A549 (cell line): ENCODE data around the gene MAPK4. TPM values are rescaled to one million over a fixed set of nuclear protein-coding genes. Genes with fewer than 3 reads are reported as not detected.
"Not testable (repeated sequence)": the region's sequence is repeated elsewhere in the genome, so short reads cannot be mapped to it uniquely, and the experiment has no call there.

ENCODE experiments used
- ATAC-seq, 2 experiments: fragments of 200-7000 bp in 1 of 2; fragments of >200 bp in 1 of 2; cut with Nextera tagmentation in 1 of 2; cut with Tn5 transposase in 1 of 2; 3 replicates each; pipeline versions ENCODE4 v1.8.0 to v1.9.1; 2018 to 2020; ENCODE audit warnings: mild to moderate bottlenecking in 1 of 2, moderate library complexity in 1 of 2
- CTCF ChIA-PET: fragments of 300-600 bp; sonication (Branson Sonifier 250); formaldehyde crosslinking; extraction: SDS; loops from one replicate; lab custom pipeline; 2021; ENCODE audit warnings: antibody characterized with exemption, inconsistent platforms; lab: Yijun Ruan, JAX
- POLR2A ChIA-PET: fragments of 350-600 bp; formaldehyde crosslinking; extraction: SDS; loops from one replicate; lab custom pipeline; 2021; ENCODE audit warnings: antibody characterized with exemption, inconsistent platforms; lab: Yijun Ruan, JAX
- DNase-seq, 2 experiments: peaks; one replicate each; pipeline versions ENCODE4 v3.0.0 to v3.0.0-alpha.2; 2011 to 2016; ENCODE audit warnings: low read depth in 1 of 2, low spot score in 1 of 2
- FAIRE-seq: peaks from 2 replicates; lab custom pipeline; 2011; peaks lifted over from hg19 to GRCh38; lab: Jason Lieb, UNC
- H3K27ac ChIP-seq, 2 experiments: fragments of >200 bp; sonication (Bioruptor Twin); formaldehyde crosslinking; 3 replicates each; pipeline ENCODE4 v1.5.1; 2016 to 2017
- H3K4me1 ChIP-seq: fragments of >200 bp; sonication (Bioruptor Twin); formaldehyde crosslinking; 3 replicates; pipeline ENCODE4 v1.6.1; 2016
- H3K4me2 ChIP-seq: fragments of >200 bp; sonication (Bioruptor Twin); formaldehyde crosslinking; 3 replicates; pipeline ENCODE4 v1.6.1; 2016
- H3K4me3 ChIP-seq: fragments of >200 bp; sonication (Bioruptor Twin); formaldehyde crosslinking; 3 replicates; pipeline ENCODE4 v1.5.1; 2016
- H3K9me3 ChIP-seq: fragments of >200 bp; sonication (Bioruptor Twin); formaldehyde crosslinking; 3 replicates; pipeline ENCODE4 v1.6.1; 2016
- CBX8 ChIP-seq: fragments of 200-600 bp; sonication (generic); IDR thresholded peaks from 2 replicates; pipeline ENCODE4 v1.6.1; 2016
- CEBPB ChIP-seq, 2 experiments: fragments of >200 bp in 1 of 2; sonication (Bioruptor Twin) in 1 of 2; formaldehyde crosslinking in 1 of 2; IDR thresholded peaks; 2 replicates each; pipeline ENCODE4 v1.6.1; 2012 to 2016
- EHF ChIP-seq: fragments of 250-450 bp; sonication (Bioruptor Pico); IDR thresholded peaks from 2 replicates; pipeline ENCODE4 v1.5.0; 2020; ENCODE audit warnings: mild to moderate bottlenecking
- FOSL2 ChIP-seq, 2 experiments: fragments of 450-650 bp in 1 of 2; fragments of >200 bp in 1 of 2; sonication (Bioruptor Twin) in 1 of 2; formaldehyde crosslinking; IDR thresholded peaks; 2 replicates each; pipeline versions ENCODE4 v1.5.0 to v1.6.1; 2016 to 2020; ENCODE audit warnings: mild to moderate bottlenecking in 1 of 2, moderate library complexity in 1 of 2
- FOXS1 ChIP-seq: fragments of 250-450 bp; sonication (Bioruptor Pico); IDR thresholded peaks from 2 replicates; pipeline ENCODE4 v1.5.0; 2020; ENCODE audit warnings: mild to moderate bottlenecking, moderate library complexity
- GATA3 ChIP-seq: IDR thresholded peaks from 2 replicates; pipeline ENCODE4 v1.6.1; 2012; ENCODE audit warnings: borderline replicate concordance
- HDAC2 ChIP-seq: fragments of 200-600 bp; sonication (generic); IDR thresholded peaks from 2 replicates; pipeline ENCODE4 v1.6.1; 2016
- HEYL ChIP-seq: fragments of 250-450 bp; sonication (Bioruptor Pico); IDR thresholded peaks from 2 replicates; pipeline ENCODE4 v1.8.0; 2021; ENCODE audit warnings: mild to moderate bottlenecking, moderate library complexity
- HOXA7 ChIP-seq: fragments of 250-450 bp; sonication (Bioruptor Pico); IDR thresholded peaks from 2 replicates; pipeline ENCODE4 v1.5.0; 2020; ENCODE audit warnings: mild to moderate bottlenecking, moderate library complexity
- NFE2L2 ChIP-seq: fragments of 150-350 bp; conservative IDR thresholded peaks from 2 replicates; pipeline ENCODE4 v1.6.1; 2014; ENCODE audit warnings: low read length
- POLR2AphosphoS2 ChIP-seq: conservative IDR thresholded peaks from 2 replicates; pipeline ENCODE4 v1.6.1; 2012; ENCODE audit warnings: low read length, improper control_type of control experiment, inconsistent platforms
- RAD21 ChIP-seq, 2 experiments: fragments of >200 bp in 1 of 2; sonication (Bioruptor Twin) in 1 of 2; formaldehyde crosslinking in 1 of 2; IDR thresholded peaks in 1 of 2; conservative IDR thresholded peaks in 1 of 2; 2 replicates in 1 of 2; 3 replicates in 1 of 2; pipeline ENCODE4 v1.6.1; 2012 to 2018; ENCODE audit warnings: inconsistent platforms in 1 of 2
- RCOR1 ChIP-seq: fragments of 150-350 bp; IDR thresholded peaks from 2 replicates; pipeline ENCODE4 v1.6.1; 2014; ENCODE audit warnings: antibody characterized with exemption, low read length, low read depth
- RFX5 ChIP-seq: fragments of 450-650 bp; IDR thresholded peaks from 2 replicates; pipeline ENCODE4 v1.7.1; 2014; ENCODE audit warnings: antibody characterized with exemption, mild to moderate bottlenecking, moderate library complexity
- RNF2 ChIP-seq: fragments of 200-600 bp; sonication (generic); IDR thresholded peaks from 2 replicates; pipeline ENCODE4 v1.6.1; 2016; ENCODE audit warnings: low read depth, mild to moderate bottlenecking, antibody characterized with exemption, moderate library complexity, borderline replicate concordance
- SMC3 ChIP-seq: fragments of >200 bp; sonication (Bioruptor Twin); formaldehyde crosslinking; IDR thresholded peaks from 3 replicates; pipeline ENCODE4 v1.6.1; 2018; ENCODE audit warnings: inconsistent platforms
- SREBF2 ChIP-seq: fragments of 450-650 bp; IDR thresholded peaks from 2 replicates; pipeline ENCODE4 v1.6.1; 2014; ENCODE audit warnings: mild to moderate bottlenecking, moderate library complexity
- TFCP2L1 ChIP-seq: fragments of 250-450 bp; sonication (Bioruptor Pico); IDR thresholded peaks from 2 replicates; pipeline ENCODE4 v1.5.0; 2021; ENCODE audit warnings: mild to moderate bottlenecking
- TP53 ChIP-seq: fragments of 250-450 bp; sonication (Bioruptor Pico); IDR thresholded peaks from 2 replicates; pipeline ENCODE4 v1.5.0; 2021; ENCODE audit warnings: mild to moderate bottlenecking, moderate library complexity
- ZC3H11A ChIP-seq: fragments of 450-650 bp; IDR thresholded peaks from 2 replicates; pipeline ENCODE4 v1.6.1; 2014; ENCODE audit warnings: antibody characterized with exemption, mild to moderate bottlenecking
- ZSCAN20 ChIP-seq: fragments of 250-450 bp; sonication (Bioruptor Pico); IDR thresholded peaks from 2 replicates; pipeline ENCODE4 v1.8.0; 2022; ENCODE audit warnings: mild to moderate bottlenecking, moderate library complexity
- WGBS: methylation state at CpG from one replicate; pipeline ENCODE4 v1.1.6; 2017; ENCODE audit errors: missing lambda C conversion rate; 5-methylcytosine and 5-hydroxymethylcytosine counted together
- polyA plus RNA-seq, 4 experiments: library from polyadenylated mRNA; depleted of rRNA in 3 of 4; stranded (reverse); fragments of >200 nt; fragmentation: RNase III in 1 of 4; extraction: RNeasy Plus Mini Kit Qiagen cat#74134 plus additional on column Dnase treatment in 1 of 4; gene quantifications; 2 replicates in 3 of 4; 3 replicates in 1 of 4; pipeline ENCODE4 v1.2.3, GENCODE V29; 2011 to 2017
- TF ChIP-seq, protein P1 (sequence below): fragments of 250-450 bp; sonication (Bioruptor Pico); IDR thresholded peaks from 2 replicates; pipeline ENCODE4 v1.5.0; 2021; ENCODE audit warnings: mild to moderate bottlenecking, moderate library complexity, borderline replicate concordance
- TF ChIP-seq, protein P2 (sequence below): IDR thresholded peaks from 2 replicates; pipeline ENCODE4 v1.6.1; 2012; ENCODE audit warnings: low read depth, borderline replicate concordance

Gene MAPK4
- polyA plus RNA-seq, 2 of the 4 experiments (the other 2 are of a cell fraction), result 0.01 TPM; not detected in 1

DNA sequence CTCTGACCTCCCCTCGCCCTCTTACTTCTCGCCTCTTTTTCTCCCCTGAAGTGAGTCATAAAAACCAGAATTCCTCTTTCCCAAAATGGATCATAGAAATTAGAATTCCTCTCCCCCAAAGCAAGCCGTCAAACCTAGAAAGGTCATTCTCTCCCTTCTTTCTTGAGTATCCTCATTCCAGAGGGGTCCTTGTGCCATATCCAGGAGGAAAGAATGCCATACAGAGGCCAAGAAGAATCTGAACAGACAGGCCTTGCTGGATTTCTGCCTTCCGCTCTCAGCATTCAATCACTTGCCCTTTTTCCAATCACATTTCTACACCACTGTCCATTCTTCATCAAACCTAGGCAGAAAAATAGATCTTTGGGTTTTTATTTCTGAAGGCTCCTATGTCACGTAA is 31.1 kb upstream of the MAPK4 start (continued):
- no peak for TF ChIP-seq POLR2AphosphoS2
- TF ChIP-seq ZSCAN20 (CRISPR knock-in tag), result no peak
- no peak for TF ChIP-seq NFE2L2
- no peak for TF ChIP-seq FOXS1 (CRISPR knock-in tag)
- TF ChIP-seq, protein P1, sequence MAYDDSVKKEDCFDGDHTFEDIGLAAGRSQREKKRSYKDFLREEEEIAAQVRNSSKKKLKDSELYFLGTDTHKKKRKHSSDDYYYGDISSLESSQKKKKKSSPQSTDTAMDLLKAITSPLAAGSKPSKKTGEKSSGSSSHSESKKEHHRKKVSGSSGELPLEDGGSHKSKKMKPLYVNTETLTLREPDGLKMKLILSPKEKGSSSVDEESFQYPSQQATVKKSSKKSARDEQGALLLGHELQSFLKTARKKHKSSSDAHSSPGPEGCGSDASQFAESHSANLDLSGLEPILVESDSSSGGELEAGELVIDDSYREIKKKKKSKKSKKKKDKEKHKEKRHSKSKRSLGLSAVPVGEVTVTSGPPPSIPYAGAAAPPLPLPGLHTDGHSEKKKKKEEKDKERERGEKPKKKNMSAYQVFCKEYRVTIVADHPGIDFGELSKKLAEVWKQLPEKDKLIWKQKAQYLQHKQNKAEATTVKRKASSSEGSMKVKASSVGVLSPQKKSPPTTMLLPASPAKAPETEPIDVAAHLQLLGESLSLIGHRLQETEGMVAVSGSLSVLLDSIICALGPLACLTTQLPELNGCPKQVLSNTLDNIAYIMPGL (CRISPR knock-in tag), result no peak

DNA sequence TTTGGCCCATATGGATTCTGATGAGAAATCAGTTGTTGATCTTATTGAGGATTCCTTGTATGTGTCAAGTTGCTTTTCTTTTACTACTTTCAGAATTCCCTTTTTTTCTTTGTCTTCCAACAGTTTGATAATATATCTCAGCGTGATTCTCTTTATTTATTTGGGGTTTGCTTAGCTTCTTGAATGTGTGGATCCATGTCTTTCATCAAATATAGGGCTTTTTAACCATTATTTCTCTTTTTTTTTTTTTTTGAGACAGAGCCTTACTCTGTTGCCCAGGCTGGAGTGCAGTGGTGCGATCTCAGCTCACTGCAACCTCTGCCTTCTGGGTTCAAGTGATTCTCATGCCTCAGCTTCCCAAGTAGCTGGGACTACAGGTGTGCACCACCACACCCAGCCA is 26.1 kb upstream of the MAPK4 start:
- H3K4me3 ChIP-seq, H3K9me3 ChIP-seq, DNase-seq, CTCF ChIA-PET, H3K4me2 ChIP-seq, H3K27ac ChIP-seq, FAIRE-seq, H3K4me1 ChIP-seq, ATAC-seq, POLR2A ChIA-PET: not testable (repeated sequence)
- WGBS, result 3% methylated on average over 2 of the region's 2 CpGs

DNA sequence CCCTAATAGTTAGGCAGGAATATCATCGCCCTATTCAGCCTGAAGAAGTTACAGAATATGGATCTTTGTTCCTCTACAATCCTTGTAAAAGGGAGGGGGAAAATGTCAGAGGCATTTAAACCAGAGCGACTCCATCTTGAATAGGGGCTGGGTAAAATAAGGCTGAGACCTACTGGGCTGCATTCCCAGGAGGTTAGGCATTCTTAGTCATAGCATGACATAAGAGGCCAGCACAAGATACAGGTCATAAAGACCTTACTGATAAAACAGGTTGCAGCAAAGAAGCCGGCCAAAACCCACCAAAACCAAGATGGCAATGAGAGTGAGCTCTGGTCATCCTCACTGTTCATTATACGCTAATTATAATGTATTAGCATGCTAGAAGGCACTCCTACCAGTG is 15.4 kb upstream of the MAPK4 start:
- H3K4me2 ChIP-seq, H3K27ac ChIP-seq, H3K4me3 ChIP-seq, ATAC-seq, CTCF ChIA-PET, FAIRE-seq, H3K4me1 ChIP-seq, DNase-seq, H3K9me3 ChIP-seq, POLR2A ChIA-PET: not testable (repeated sequence)
- WGBS, result 23% methylated on average over 4 of the region's 4 CpGs

DNA sequence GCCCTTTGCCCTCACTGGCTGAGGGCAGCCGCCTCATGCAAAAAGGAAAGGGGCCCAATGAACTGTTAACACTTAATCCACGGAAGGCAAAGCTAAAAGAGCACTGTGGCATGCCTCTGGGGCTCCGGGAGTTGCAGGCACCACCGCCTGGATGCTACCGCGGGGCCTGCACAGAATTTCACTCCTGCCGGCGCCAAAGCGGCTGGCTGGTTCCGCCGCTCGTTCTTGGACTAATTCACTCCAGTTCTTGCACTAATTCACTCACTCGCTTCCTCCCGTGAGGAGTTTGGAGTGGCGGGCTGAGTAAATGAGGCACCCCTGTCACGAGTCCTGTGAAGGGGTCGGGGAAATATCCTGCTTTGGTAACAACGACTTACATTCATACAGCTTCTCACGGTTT is 14.0 kb upstream of the MAPK4 start:
- ATAC-seq, result no peak
- TF ChIP-seq FOSL2 (IDR thresholded peaks at IDR 0.05), result no peak
- no peak for TF ChIP-seq FOSL2 (CRISPR knock-in tag; IDR thresholded peaks at IDR 0.05)
- no peak for TF ChIP-seq RCOR1
- TF ChIP-seq, protein P2, sequence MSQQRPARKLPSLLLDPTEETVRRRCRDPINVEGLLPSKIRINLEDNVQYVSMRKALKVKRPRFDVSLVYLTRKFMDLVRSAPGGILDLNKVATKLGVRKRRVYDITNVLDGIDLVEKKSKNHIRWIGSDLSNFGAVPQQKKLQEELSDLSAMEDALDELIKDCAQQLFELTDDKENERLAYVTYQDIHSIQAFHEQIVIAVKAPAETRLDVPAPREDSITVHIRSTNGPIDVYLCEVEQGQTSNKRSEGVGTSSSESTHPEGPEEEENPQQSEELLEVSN, result no peak
- no peak for TF ChIP-seq SREBF2
- TF ChIP-seq FOXS1 (CRISPR knock-in tag), result no peak
- TF ChIP-seq TP53 (CRISPR knock-in tag), result no peak
- TF ChIP-seq RFX5, result no peak
- no peak for DNase-seq
- Histone ChIP-seq H3K9me3 (no peaks in the 10 kb centered on the region), H3K4me2 (no peak overlapping the region), H3K27ac (no peak overlapping the region), H3K4me3 (no peak overlapping the region), H3K4me1 (no peaks in the 10 kb centered on the region)
- POLR2A ChIA-PET, result no interaction called here
- 49% methylated on average over 19 of the region's 19 CpGs for WGBS
- no peak for FAIRE-seq
- CTCF ChIA-PET, result no interaction called here

DNA sequence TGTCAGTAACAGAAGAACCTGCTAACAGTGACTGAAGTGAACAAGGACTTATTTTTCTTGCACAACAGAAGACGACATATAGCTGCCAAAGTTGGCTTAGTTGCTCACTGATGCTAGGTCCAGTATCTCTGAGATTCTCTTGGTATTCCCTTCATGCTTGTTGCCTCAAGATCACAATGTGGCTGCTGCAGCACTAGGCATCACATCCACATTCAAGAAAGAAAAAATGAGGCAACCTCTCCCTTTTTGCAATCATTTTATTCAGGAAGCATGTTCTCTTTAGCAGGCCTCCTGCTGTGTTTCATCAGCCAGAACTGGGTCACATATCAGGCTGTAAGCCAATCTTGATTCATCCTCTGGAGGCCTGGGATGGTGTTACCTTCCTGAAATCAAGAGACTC is 11.7 kb upstream of the MAPK4 start:
- H3K4me1 ChIP-seq, result no peaks in the 10 kb centered on the region
- no peak for ATAC-seq
- 8% methylated on average over 1 of the region's 1 CpG for WGBS
- TF ChIP-seq, protein P1 (CRISPR knock-in tag), result no peak
- no peak for TF ChIP-seq CEBPB (IDR thresholded peaks at IDR 0.05)
- no peak for TF ChIP-seq TFCP2L1 (CRISPR knock-in tag)
- TF ChIP-seq GATA3, result no peak
- no peak for TF ChIP-seq ZC3H11A
- TF ChIP-seq RAD21 (conservative IDR thresholded peaks at IDR 0.05 in 1 of 2, IDR thresholded peaks at IDR 0.05 in 1 of 2), result no peak
- no peak for TF ChIP-seq POLR2AphosphoS2
- TF ChIP-seq EHF, result no peak
- no peak for TF ChIP-seq HEYL (CRISPR knock-in tag)
- no peak for TF ChIP-seq SMC3
- TF ChIP-seq FOSL2 (IDR thresholded peaks at IDR 0.05), result no peak
- no peak for TF ChIP-seq FOSL2 (CRISPR knock-in tag; IDR thresholded peaks at IDR 0.05)
- no peak for TF ChIP-seq RNF2
- TF ChIP-seq HDAC2, result no peak
- TF ChIP-seq HOXA7 (CRISPR knock-in tag), result no peak
- no peak for TF ChIP-seq CBX8
- TF ChIP-seq, all 56 proteins: peak for 0
- POLR2A ChIA-PET, result no interaction called here
- H3K9me3 ChIP-seq, result no peaks in the 10 kb centered on the region
- FAIRE-seq (no peak), DNase-seq (no peak)
- no peak overlapping the region for H3K4me3 ChIP-seq
- CTCF ChIA-PET, result no interaction called here
- H3K4me2 ChIP-seq, result no peak overlapping the region
- H3K27ac ChIP-seq, result no peak overlapping the region

DNA sequence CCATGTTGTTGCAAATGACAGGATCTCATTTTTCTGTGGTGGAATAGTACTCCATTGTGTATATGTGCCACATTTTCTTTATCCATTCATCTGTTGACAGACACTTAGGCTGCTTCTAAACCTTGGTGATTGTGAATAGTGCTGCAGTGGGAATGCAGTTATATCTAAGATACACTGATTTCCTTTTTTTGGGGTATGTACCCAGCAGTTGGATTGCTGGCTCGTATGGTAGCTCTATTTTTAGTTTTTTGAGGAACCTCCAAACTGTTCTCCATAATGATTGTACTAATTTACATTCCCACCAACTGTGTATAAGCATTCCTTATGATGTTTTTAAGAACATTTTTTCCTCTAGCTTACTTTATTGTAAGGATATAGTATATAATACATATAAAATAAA is 8.2 kb upstream of the MAPK4 start:
- DNase-seq, CTCF ChIA-PET, H3K4me3 ChIP-seq, H3K27ac ChIP-seq, POLR2A ChIA-PET, ATAC-seq, H3K4me2 ChIP-seq, H3K4me1 ChIP-seq, FAIRE-seq: not testable (repeated sequence)
- peaks cover 11% of the 10 kb centered on the region; the same call in 2 of the 3 replicates for H3K9me3 ChIP-seq
- WGBS, result 0% methylated on average over 1 of the region's 1 CpG
